Right lobe of liver (tissue), 4 donors: ENCODE measurements around the gene PLEKHG4B.

Experiments
- POLR2A ChIP-seq: fragments of 450-650 bp; IDR thresholded peaks from one replicate; pipeline ENCODE4 v1.6.1; 2017; ENCODE audit warnings: antibody characterized with exemption, mild to moderate bottlenecking
- TF ChIP-seq, protein P1 (sequence below), 4 donors: fragments of 200-600 bp in 3 of 4; fragments of 450-650 bp in 1 of 4; IDR thresholded peaks; one replicate each; pipeline versions ENCODE4 v1.5.1 to v1.8.0; 2016 to 2022; ENCODE audit warnings: antibody characterized with exemption in 4 of 4, mild to moderate bottlenecking in 2 of 4
- donor health status: DM: no; HTN: no; CAD: no.
- donor health status: DM: no; HTN: no; CAD: no.
- donor health status: DM: no; HTN: yes; CAD: no.

DNA sequence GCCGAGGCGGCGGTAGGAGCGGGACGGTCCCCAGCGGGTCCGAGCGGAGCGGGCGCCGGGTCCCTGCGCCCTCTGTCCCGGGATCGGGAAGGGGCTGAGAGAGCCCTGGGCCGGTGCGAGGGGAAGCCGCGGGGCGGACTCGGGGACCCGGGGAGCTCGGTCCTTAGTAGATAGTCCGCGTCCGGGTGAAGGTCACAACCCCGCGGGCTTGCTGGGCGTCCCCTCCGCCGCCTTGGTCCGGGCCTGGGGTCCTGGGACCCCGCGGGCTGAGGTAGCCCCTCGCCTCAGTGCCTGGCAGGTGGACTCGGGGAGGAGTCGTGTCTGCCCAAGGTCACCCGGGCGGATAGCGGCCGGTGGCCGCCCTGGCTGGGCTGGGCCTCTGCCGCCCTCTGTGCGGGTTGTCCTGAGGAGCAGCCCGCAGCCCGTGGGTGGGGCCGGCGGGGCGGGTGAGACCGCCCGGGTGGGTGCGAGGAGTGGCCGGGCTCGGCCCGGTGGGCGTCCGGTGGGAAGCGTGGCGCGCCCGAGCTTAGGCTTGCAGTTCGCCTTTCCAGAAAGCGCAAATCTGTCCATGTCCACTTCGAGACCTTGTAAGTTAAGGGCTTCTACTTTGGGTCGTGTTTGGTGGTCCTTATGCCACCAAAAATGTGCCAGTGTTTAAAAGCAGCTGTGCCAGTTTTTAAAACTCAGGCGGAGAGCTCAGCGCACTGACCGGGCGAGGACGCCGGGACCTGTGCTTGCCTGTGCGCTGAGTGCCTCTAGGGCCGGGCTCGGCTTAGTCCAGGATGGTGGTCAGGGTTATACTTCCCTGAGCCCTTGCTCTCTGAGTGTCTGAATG lies 126.7 kb downstream of the PLEKHG4B start:
- TF ChIP-seq, protein P1, sequence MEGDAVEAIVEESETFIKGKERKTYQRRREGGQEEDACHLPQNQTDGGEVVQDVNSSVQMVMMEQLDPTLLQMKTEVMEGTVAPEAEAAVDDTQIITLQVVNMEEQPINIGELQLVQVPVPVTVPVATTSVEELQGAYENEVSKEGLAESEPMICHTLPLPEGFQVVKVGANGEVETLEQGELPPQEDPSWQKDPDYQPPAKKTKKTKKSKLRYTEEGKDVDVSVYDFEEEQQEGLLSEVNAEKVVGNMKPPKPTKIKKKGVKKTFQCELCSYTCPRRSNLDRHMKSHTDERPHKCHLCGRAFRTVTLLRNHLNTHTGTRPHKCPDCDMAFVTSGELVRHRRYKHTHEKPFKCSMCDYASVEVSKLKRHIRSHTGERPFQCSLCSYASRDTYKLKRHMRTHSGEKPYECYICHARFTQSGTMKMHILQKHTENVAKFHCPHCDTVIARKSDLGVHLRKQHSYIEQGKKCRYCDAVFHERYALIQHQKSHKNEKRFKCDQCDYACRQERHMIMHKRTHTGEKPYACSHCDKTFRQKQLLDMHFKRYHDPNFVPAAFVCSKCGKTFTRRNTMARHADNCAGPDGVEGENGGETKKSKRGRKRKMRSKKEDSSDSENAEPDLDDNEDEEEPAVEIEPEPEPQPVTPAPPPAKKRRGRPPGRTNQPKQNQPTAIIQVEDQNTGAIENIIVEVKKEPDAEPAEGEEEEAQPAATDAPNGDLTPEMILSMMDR (IDR thresholded peaks at IDR 0.05): peak in 1 of 4 donors; percentile 4
- peak; percentile 3 for TF ChIP-seq POLR2A
